GM18951 (cell line): ENCODE data around the gene CD38.

Source experiments
- POLR2A ChIP-seq: IDR thresholded peaks from 4 replicates; pipeline ENCODE4 v1.6.1; 2011; ENCODE audit warnings: mild to moderate bottlenecking; ENCODE audit not compliant: insufficient read length, insufficient read depth; ENCODE audit errors: extremely low read depth
- in situ Hi-C: fragments of 300-500 bp; cut with MboI; formaldehyde crosslinking; loops from one replicate; pipeline ENCODE4 v1.12.0; 2022; ENCODE audit warnings: low sequenced_read_pairs, mixed read lengths, inconsistent platforms; ENCODE audit not compliant: unreplicated experiment

Gene CD38

DNA sequence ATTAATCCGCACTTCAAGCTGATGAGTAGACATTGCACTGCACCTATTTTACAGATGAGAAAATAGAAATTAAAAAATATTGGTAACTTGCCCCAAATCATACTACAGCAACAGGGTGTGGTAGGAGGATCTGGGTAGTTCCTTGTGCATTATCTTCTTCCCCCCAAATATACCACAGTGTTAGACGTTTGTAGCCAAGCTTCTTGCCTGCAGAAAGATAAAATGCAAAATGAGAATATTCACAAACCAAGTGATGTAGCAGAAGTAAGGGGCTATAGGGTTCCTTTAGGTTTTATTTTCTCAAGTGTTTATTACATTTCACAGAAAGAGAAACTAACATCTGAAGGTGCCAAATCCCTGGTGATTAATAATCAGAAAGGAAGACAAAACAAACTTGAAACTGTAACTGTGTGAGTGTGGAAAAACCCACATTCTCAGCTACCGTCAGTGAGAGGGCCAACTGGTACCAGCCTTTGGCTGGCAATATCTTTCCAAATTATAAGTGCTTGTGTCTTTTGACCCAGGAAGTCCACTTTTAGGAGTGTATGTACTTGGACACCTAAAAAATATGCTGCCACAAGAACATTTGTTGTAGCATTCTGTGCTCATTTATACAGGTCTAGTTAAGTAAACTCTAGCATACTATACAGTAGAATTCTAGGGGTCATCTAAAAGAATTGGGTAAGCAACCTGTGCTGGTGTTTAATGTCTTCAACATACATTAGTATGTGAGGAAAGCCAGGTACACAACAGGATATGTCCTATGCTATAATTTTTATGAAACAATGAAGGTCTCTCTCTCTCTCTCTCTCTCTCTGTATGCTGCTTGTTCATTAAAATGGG, 6.7 kb upstream of the CD38 start:
- no peak for TF ChIP-seq POLR2A
- in situ Hi-C loops = no loop called here

DNA sequence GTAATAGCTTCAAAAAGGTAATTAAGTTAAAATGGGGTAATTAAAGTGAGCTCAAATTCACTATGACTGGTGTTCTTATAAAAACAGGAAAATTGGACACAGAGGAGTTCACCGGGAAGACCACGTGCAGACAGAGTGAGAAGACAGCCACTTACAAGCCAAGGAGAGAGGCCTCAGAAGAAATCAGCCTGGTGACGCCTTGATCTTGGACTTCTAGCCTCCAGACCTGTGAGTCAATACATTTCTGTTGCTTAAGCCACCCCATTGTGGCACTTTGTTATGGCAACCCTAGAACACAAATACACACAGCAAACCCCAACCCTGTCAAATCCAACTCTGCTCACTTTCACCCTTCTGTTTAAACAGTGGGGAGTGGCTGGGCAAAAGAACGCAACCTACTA, 4.1 kb upstream of the CD38 start:
- TF ChIP-seq POLR2A = no peak
- in situ Hi-C loops = no loop called here

DNA sequence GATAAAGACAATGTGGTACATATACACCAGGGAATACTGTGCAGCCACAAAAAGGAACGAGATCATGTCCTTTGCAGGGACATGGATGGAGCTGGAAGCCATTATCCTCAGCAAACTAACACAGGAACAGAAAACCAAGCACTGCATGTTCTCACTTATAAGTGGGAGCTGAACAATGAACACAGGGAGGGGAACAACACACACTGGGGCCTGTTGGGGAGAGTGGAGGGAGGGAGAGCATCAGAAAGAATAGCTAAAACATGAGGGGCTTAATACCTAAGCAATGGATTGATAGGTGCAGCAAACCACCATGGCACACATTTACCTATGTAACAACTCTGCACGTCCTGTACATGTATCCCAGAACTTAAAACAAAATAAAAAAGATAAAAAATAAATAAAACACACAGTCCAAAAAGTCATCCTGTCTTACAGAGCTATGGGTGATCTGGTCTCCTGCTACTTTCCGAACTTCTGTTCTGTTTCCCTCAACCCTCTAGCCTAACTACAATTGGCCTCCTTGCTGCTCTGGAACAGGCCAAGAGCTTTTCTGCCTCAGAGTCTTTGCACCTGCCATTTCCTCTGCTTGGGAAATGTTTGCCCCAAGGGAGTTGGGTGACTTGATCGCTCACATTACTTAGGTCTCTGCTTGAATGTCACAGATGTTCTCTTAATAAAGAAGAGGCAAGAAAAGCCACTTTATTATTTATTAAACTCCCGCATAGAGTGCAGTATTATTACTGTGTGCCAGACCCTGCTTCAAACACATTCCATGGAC, 1.1 kb upstream of the CD38 start:
- no peak for TF ChIP-seq POLR2A
- in situ Hi-C loops = no loop called here

DNA sequence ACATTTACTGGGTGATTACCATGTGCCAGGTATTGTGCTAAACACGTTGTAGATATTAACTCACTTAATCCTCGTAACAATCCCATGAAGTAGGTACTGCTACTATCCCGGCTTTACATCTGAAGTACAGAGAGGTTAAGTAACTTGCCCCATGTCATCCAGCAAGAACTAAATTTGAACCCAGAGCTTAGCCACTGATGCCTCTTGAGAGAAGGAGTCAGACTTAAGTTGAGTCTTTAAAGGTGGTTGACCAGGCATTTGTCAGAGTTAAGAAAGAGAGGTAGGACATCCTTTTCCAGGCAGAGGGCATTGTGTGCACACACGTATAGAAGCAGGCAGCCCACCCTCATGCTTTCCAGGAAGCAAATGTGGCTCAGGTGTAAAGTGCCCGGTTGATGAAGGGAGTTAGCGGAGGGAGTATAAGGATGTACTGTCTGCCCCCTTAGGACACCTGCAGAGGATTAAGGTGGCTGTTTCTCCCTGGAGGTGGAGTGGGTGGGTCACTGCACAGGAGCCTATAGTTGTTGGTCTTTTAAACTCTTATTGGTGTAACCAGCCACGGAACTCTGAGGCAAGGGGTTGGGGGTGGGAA, 335 bp upstream of the CD38 start:
- no peak for TF ChIP-seq POLR2A
- in situ Hi-C loops = no loop called here

DNA sequence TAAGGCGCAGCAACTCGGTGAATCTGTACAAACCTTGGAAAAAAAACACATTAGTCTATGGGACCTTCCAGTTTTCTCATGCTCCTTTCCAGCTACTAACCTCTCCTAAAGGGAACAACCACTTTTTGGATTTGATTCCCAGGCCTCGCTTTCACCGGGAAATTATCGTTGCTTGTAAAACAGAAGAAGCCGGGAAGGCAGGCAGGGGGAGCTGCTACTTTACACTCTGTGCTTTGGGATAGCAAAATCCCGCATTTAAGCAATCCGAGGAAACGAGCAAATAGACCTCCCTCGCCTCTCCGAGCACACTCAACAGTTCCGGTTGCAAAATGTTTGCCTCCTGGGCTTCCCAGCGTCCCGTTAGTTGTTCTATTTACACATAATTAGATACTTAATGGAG, 1.2 kb downstream of the CD38 start:
- in situ Hi-C loops = no loop called here
- no peak for TF ChIP-seq POLR2A

DNA sequence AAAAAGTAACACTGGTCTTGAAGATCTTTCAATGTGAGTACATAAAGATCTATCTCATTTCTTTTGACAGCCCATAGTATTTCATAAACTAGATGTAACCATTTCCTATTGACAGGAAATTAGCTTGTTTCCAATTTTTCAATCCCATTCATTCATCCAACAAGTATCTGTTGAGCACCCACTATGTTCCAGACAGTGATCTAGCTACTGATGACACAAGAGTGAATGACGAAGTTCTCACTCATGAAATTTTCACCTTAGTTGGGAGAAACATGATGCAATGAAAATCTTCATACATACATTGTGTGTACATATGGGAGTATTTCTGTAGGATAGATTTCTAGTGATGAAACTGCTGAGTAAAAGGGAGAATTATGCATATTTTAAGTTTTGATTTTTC, 1.7 kb downstream of the CD38 start:
- in situ Hi-C loops = no loop called here
- TF ChIP-seq POLR2A = no peak

DNA sequence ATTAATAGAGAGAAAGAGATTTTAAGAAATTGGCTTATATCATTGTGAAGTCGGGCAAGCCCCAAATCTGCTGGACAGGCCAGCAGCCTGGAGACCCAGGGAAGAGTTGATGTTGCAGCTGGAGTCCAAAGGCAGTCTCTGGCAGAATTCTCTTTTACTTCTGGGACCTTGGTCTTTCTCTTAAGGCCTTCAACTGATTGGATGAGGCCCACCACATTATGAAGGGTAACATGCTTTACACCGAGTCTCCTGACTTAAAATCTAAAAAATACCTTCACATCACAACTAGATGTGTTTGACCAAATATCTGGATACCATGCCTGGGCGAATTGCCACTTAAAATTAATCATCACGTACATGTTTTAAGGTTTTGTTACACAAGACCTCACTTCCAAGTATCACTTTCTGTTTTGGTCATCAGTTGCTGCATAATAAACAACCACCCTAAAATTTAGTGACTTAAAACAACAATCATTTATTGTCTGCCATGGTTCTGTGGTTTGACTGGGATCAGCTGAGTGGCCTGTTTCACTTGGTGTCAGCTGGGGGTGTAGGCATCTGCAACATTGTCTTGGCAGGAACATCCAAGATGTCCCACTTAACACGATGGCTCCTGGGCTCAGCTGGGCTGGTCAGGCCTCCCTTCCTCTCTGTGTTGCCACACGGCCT, 3.4 kb downstream of the CD38 start:
- no peak for TF ChIP-seq POLR2A
- in situ Hi-C loops = no loop called here

DNA sequence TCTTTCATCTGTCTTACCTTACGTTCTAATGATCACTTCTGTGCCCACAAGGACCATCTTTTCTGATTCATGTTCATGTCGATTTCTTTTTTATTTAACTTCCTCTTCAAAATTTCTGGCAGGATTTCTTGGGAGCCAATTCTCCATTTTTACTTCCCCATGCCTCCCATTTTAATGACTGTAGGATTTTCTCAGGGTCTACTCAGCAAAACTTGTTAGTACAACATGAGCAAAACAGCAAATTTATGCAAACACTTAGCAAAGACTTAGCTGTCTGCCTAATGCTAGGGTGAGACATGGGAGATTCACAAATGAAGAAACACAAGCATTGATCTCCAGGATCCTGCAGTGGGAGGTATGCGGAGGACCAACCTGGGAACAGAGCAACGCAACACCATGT, 5.5 kb downstream of the CD38 start:
- in situ Hi-C loops = no loop called here
- no peak for TF ChIP-seq POLR2A

DNA sequence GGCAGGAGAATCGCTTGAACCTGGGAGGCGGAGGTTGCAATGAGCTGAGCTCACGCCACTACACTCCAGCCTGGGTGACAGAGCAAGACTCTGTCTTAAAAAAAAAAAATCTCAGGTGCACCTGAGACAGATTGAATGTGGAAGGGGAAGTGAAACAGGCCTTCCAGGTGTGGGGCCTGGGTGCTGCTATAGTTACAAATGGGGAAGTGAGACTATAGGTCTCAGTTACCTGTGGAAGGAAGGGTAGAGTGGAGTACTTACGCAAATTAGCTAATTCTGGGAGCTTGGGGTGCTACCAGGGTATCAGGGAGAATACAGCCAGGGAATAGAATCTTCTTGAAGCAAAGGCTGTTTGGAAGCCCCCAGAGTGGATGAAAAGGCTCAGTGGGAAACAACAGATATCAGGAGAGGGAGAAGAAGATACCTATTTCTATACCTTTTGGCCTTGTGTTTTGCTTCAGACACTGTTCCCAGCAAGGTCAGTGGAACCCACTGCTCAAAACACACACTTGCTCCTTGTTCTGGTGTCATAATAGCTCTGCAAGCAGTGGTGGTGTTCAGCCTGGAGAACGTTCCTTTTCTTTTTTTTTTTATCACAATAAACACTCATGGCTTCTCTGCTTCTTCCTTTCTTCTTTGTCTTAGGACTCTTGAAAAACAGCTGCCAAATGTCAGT, 7.0 kb downstream of the CD38 start:
- in situ Hi-C loops = no loop called here
- no peak for TF ChIP-seq POLR2A

DNA sequence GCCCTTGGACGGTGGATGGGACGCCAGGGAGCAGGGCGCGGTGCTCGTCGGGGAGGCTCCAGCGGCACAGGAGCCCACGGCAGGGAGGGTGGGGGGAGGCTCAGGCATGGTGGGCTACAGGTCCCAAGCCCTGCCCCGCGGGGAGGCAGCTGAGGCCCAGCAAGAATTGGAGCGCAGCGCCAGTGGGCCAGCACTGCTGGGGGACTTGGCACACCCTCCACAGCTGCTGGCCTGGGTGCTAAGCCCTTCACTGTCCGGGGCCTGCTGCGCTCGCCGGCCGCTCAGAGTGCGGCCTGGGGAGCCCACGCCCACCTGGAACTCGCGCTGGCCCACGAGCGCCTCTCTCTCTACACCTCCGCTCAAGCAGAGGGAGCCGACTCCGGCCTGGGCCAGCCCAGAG, 8.6 kb downstream of the CD38 start:
- no peak for TF ChIP-seq POLR2A
- in situ Hi-C loops = no loop called here

DNA sequence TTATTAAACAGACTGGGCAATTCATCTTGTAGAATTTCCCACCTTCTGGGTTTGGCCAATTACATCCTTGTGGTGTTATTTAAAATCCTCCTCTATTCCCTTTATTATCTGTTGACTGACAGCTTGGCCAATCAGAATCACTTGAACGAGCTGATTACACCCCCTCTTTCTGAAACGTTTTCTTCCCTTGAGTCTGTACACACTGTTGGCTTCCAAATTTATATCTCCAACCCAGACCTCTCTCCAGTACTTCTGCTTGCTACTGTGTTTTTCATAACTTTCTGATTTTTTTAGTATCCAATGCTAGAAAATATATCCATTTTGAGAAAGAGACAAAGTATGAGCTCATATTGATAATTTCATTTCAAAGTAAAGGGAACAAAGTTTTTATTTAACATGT, 14.8 kb downstream of the CD38 start:
- in situ Hi-C loops = no loop called here
- no peak for TF ChIP-seq POLR2A

DNA sequence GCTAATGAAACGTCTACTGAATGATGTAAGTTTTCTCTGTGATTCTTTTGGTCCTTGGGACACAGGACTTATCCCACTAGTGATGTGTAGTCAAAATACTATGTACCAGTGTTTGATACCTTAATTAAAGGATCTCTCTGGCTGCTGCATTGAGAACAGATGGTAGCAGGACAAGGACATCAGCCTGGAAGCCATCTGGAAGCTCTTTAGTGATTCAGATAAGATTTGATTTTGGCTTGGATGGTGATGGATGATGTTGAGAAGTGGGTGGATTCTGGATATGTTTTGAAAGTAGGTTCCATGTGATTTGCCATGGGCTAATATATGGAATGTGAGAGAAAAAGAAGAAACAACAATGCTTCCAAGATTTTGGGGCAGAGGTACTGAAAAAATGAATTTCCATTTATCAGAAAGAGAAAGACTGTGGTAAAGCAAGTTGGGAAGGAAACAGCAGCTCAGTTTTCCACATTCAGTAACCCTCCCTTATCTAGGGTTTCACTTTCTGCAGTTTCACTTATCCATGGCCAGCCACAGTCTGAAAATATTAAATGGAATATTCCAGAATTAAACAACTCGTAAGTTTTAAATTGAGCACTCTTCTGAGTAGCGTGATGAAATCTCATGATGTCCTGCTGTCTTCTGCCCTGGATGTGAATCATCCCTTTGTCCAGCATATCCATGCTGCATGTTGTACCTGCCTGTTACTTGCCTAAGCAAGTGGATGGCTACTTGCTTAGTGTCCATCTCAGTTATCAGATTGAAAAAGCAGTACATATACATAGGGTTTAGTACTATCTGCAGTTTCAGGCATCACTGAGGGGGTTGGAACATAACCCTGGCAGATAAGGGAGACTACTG, 15.6 kb downstream of the CD38 start:
- in situ Hi-C loops = no loop called here
- TF ChIP-seq POLR2A = no peak
